Measurements from ENCODE around the gene TMEM178B.
A peak's percentile ranks its signal among the peaks of the same experiment; 100 is the strongest.

Gene TMEM178B

DNA sequence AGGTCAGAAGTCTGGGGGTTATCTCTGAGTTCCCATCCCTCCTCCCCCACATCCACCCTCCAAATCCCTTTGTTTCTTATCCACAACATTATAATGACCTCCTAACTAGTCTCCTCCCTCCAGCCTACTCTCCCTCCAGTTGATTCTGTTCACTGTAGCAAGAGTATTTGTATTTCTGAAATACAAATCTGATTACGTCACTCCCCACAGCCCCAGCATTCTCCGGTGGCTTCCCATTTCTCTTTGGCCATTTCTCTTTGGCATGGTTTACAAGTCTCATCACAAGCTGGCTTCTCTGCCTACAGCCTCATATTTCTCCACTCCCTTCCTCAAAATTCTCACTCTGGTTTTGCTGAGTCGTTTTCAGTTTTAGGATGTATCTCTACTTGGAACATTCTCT, 34.5 kb upstream of the TMEM178B start (continued):
- TF ChIP-seq, protein P1, sequence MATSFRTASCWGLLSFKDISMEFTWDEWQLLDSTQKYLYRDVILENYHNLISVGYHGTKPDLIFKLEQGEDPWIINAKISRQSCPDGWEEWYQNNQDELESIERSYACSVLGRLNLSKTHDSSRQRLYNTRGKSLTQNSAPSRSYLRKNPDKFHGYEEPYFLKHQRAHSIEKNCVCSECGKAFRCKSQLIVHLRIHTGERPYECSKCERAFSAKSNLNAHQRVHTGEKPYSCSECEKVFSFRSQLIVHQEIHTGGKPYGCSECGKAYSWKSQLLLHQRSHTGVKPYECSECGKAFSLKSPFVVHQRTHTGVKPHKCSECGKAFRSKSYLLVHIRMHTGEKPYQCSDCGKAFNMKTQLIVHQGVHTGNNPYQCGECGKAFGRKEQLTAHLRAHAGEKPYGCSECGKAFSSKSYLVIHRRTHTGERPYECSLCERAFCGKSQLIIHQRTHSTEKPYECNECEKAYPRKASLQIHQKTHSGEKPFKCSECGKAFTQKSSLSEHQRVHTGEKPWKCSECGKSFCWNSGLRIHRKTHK (tag by site-specific recombination; IDR thresholded peaks at IDR 0.05): no peak
- TF ChIP-seq, protein P2, sequence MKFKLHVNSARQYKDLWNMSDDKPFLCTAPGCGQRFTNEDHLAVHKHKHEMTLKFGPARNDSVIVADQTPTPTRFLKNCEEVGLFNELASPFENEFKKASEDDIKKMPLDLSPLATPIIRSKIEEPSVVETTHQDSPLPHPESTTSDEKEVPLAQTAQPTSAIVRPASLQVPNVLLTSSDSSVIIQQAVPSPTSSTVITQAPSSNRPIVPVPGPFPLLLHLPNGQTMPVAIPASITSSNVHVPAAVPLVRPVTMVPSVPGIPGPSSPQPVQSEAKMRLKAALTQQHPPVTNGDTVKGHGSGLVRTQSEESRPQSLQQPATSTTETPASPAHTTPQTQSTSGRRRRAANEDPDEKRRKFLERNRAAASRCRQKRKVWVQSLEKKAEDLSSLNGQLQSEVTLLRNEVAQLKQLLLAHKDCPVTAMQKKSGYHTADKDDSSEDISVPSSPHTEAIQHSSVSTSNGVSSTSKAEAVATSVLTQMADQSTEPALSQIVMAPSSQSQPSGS (tag by site-specific recombination; IDR thresholded peaks at IDR 0.05; ENCODE audit: low read depth): peak; percentile 91
- TF ChIP-seq OSR2 (tag by site-specific recombination; IDR thresholded peaks at IDR 0.05): no peak
- no peak for TF ChIP-seq TCF7L2 (IDR thresholded peaks at IDR 0.05; ENCODE audit: borderline replicate concordance, low read depth, low read length)
- no peak for TF ChIP-seq ZNF341 (tag by site-specific recombination; IDR thresholded peaks at IDR 0.05; ENCODE audit: low read depth)
- 0 out of 2 replicates have a peak, but pooled peaks have one; percentile 19 for TF ChIP-seq EGR2 (tag by site-specific recombination; IDR thresholded peaks at IDR 0.05; ENCODE audit: low read depth)
- TF ChIP-seq, protein P3, sequence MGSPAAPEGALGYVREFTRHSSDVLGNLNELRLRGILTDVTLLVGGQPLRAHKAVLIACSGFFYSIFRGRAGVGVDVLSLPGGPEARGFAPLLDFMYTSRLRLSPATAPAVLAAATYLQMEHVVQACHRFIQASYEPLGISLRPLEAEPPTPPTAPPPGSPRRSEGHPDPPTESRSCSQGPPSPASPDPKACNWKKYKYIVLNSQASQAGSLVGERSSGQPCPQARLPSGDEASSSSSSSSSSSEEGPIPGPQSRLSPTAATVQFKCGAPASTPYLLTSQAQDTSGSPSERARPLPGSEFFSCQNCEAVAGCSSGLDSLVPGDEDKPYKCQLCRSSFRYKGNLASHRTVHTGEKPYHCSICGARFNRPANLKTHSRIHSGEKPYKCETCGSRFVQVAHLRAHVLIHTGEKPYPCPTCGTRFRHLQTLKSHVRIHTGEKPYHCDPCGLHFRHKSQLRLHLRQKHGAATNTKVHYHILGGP (tag by site-specific recombination; IDR thresholded peaks at IDR 0.05): no peak
- no peak for TF ChIP-seq ZBTB1 (tag by site-specific recombination; IDR thresholded peaks at IDR 0.05)
- TF ChIP-seq ZNF266 (tag by site-specific recombination; IDR thresholded peaks at IDR 0.05; ENCODE audit: low read depth): no peak
- TF ChIP-seq ZNF623 (tag by site-specific recombination; IDR thresholded peaks at IDR 0.05): no peak
- TF ChIP-seq, protein P4, sequence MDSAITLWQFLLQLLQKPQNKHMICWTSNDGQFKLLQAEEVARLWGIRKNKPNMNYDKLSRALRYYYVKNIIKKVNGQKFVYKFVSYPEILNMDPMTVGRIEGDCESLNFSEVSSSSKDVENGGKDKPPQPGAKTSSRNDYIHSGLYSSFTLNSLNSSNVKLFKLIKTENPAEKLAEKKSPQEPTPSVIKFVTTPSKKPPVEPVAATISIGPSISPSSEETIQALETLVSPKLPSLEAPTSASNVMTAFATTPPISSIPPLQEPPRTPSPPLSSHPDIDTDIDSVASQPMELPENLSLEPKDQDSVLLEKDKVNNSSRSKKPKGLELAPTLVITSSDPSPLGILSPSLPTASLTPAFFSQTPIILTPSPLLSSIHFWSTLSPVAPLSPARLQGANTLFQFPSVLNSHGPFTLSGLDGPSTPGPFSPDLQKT (IDR thresholded peaks at IDR 0.05; ENCODE audit: borderline replicate concordance, low read depth, low read length): no peak
- TF ChIP-seq, protein P5, sequence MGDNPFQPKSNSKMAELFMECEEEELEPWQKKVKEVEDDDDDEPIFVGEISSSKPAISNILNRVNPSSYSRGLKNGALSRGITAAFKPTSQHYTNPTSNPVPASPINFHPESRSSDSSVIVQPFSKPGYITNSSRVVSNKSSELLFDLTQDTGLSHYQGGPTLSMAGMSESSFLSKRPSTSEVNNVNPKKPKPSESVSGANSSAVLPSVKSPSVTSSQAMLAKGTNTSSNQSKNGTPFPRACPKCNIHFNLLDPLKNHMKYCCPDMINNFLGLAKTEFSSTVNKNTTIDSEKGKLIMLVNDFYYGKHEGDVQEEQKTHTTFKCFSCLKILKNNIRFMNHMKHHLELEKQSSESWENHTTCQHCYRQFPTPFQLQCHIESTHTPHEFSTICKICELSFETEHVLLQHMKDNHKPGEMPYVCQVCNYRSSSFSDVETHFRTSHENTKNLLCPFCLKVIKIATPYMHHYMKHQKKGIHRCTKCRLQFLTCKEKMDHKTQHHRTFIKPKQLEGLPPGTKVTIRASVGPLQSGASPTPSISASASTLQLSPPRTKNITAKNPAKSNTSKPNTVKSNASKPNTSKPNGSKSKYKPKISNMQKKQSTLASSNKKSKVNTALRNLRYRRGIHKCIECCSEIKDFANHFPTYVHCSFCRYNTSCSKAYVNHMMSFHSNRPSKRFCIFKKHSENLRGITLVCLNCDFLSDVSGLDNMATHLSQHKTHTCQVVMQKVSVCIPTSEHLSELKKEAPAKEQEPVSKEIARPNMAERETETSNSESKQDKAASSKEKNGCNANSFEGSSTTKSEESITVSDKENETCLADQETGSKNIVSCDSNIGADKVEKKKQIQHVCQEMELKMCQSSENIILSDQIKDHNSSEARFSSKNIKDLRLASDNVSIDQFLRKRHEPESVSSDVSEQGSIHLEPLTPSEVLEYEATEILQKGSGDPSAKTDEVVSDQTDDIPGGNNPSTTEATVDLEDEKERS (tag by site-specific recombination; IDR thresholded peaks at IDR 0.05): no peak
- no peak for TF ChIP-seq ZNF670 (tag by site-specific recombination; IDR thresholded peaks at IDR 0.05; ENCODE audit: low read depth)
- no peak for TF ChIP-seq ZNF473 (tag by site-specific recombination; IDR thresholded peaks at IDR 0.05)
- TF ChIP-seq ZNF184 (tag by site-specific recombination; IDR thresholded peaks at IDR 0.05): no peak
- TF ChIP-seq ZBTB48 (tag by site-specific recombination; IDR thresholded peaks at IDR 0.05): peak; percentile 44; the same call in 1 of the 2 replicates
- no peak for TF ChIP-seq ZNF792 (tag by site-specific recombination; IDR thresholded peaks at IDR 0.05)
- TF ChIP-seq, protein P6, sequence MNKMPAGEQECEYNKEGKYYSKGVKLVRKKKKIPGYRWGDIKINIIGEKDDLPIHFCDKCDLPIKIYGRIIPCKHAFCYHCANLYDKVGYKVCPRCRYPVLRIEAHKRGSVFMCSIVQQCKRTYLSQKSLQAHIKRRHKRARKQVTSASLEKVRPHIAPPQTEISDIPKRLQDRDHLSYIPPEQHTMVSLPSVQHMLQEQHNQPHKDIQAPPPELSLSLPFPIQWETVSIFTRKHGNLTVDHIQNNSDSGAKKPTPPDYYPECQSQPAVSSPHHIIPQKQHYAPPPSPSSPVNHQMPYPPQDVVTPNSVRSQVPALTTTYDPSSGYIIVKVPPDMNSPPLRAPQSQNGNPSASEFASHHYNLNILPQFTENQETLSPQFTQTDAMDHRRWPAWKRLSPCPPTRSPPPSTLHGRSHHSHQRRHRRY (tag by site-specific recombination; IDR thresholded peaks at IDR 0.05): no peak
- TF ChIP-seq KLF10 (tag by site-specific recombination; IDR thresholded peaks at IDR 0.05): no peak
- TF ChIP-seq ZNF529 (tag by site-specific recombination; IDR thresholded peaks at IDR 0.05; ENCODE audit: insufficient replicate concordance): no peak
